ENCODE measurements around the gene ADAMTS8.

GRCh38 chr11:130390071-130390758, 38.2 kb downstream of the ADAMTS8 start:
- TF ChIP-seq CTCF (IDR thresholded peaks at IDR 0.05) (peak; percentile 78; the same call in 1 of the 2 replicates), POLR2AphosphoS5 (IDR thresholded peaks at IDR 0.05; ENCODE audit: low read depth, low read length) (no peak)
- TF ChIP-seq, protein P1, sequence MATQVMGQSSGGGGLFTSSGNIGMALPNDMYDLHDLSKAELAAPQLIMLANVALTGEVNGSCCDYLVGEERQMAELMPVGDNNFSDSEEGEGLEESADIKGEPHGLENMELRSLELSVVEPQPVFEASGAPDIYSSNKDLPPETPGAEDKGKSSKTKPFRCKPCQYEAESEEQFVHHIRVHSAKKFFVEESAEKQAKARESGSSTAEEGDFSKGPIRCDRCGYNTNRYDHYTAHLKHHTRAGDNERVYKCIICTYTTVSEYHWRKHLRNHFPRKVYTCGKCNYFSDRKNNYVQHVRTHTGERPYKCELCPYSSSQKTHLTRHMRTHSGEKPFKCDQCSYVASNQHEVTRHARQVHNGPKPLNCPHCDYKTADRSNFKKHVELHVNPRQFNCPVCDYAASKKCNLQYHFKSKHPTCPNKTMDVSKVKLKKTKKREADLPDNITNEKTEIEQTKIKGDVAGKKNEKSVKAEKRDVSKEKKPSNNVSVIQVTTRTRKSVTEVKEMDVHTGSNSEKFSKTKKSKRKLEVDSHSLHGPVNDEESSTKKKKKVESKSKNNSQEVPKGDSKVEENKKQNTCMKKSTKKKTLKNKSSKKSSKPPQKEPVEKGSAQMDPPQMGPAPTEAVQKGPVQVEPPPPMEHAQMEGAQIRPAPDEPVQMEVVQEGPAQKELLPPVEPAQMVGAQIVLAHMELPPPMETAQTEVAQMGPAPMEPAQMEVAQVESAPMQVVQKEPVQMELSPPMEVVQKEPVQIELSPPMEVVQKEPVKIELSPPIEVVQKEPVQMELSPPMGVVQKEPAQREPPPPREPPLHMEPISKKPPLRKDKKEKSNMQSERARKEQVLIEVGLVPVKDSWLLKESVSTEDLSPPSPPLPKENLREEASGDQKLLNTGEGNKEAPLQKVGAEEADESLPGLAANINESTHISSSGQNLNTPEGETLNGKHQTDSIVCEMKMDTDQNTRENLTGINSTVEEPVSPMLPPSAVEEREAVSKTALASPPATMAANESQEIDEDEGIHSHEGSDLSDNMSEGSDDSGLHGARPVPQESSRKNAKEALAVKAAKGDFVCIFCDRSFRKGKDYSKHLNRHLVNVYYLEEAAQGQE (IDR thresholded peaks at IDR 0.05; ENCODE audit: insufficient read depth in 1 of 2, low read depth in 2 of 2, low read length in 1 of 2): no peak
